ENCODE measurements around the gene QRFPR.

The QRFPR gene

GRCh38 chr4:121306931-121307330 lies 73.9 kb downstream of the QRFPR start:
- Histone ChIP-seq H3K36me3 (ENCODE audit: insufficient read depth, low read depth, low read length) (no peaks in the 10 kb centered on the region), H3K9ac (ENCODE audit: low read depth, low read length) (no peak overlapping the region), H3K4me3 (ENCODE audit: low read length) (no peak overlapping the region), H3K9me3 (ENCODE audit: insufficient read depth, low read depth, low read length) (no peaks in the 10 kb centered on the region), H3K27ac (ENCODE audit: low read length) (no peak overlapping the region), H3K27me3 (ENCODE audit: insufficient read depth, low read length) (no peaks in the 10 kb centered on the region), H3K4me1 (ENCODE audit: insufficient read depth, low read length) (no peaks in the 10 kb centered on the region)

- Histone ChIP-seq H3K27me3 (ENCODE audit: insufficient read depth, low read length) (no peaks in the 10 kb centered on the region), H3K36me3 (ENCODE audit: insufficient read depth, low read depth, low read length) (no peaks in the 10 kb centered on the region)
Observed at GRCh38 chr4:121304893-121305292, 75.9 kb downstream of the QRFPR start.

DNA sequence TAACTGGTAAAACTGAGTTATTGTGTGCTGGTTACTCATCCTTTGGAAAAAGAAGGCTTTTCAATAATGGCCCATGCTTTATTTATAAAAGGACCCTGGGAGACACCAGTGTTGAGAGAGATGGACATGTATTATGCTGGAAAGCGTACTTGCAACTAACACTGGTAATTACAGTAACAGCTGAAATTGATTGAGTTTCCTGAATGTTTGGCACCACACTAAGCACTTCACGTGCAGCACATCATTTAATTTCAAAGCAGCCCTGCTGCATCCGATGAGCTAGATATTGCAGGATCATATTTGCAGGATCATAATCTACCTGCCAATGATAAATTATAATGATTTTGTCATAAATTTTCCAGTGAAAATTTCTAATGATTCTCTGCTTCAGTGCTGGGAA lies 81.5 kb downstream of the QRFPR start:
- H3K4me1 ChIP-seq (ENCODE audit: insufficient read depth, low read length) = no peaks in the 10 kb centered on the region
- H3K36me3 ChIP-seq (ENCODE audit: insufficient read depth, low read depth, low read length) = no peaks in the 10 kb centered on the region
- no peak overlapping the region for H3K27ac ChIP-seq (ENCODE audit: low read length)
- no peaks in the 10 kb centered on the region for H3K9me3 ChIP-seq (ENCODE audit: insufficient read depth, low read depth, low read length)
- H3K4me3 ChIP-seq (ENCODE audit: low read length) = no peak overlapping the region
- no peak overlapping the region for H3K9ac ChIP-seq (ENCODE audit: low read depth, low read length)
- H3K27me3 ChIP-seq (ENCODE audit: insufficient read depth, low read length) = no peaks in the 10 kb centered on the region

More at GRCh38 chr4:121304893-121305292, 75.9 kb downstream of the QRFPR start:
- Histone ChIP-seq H3K4me3 (ENCODE audit: low read length) (no peak overlapping the region), H3K4me1 (ENCODE audit: insufficient read depth, low read length) (no peaks in the 10 kb centered on the region), H3K27ac (ENCODE audit: low read length) (no peak overlapping the region), H3K9me3 (ENCODE audit: insufficient read depth, low read depth, low read length) (no peaks in the 10 kb centered on the region), H3K9ac (ENCODE audit: low read depth, low read length) (no peak overlapping the region)

DNA sequence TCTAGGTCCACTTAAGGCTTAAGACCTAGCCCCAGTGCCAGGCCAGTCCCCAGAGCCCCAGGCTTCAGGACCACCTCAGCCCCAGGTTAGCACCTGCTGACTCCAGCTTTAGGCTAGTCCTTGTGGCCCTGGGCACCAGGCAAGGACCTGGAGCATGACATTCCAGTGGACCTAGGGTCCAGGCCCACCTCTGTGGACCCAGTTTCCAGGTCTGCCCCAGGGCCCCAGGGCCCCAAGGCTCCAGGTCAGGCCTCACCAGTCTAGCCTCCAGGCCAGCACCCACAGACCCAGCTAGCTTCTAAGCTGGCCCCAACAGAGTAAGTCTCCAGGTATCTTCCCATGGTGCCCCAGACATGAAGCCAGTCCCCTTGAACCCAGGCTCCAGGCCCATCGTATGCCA lies 97.5 kb downstream of the QRFPR start:
- H3K36me3 ChIP-seq (ENCODE audit: insufficient read depth, low read depth, low read length) = no peaks in the 10 kb centered on the region
- no peak overlapping the region for H3K9ac ChIP-seq (ENCODE audit: low read depth, low read length)
- no peaks in the 10 kb centered on the region for H3K9me3 ChIP-seq (ENCODE audit: insufficient read depth, low read depth, low read length)
- H3K4me1 ChIP-seq (ENCODE audit: insufficient read depth, low read length) = peaks cover 4% of the 10 kb centered on the region; the same call in 1 of the 2 replicates
- H3K4me3 ChIP-seq (ENCODE audit: low read length) = no peak overlapping the region
- H3K27me3 ChIP-seq (ENCODE audit: insufficient read depth, low read length) = no peaks in the 10 kb centered on the region
- no peak overlapping the region for H3K27ac ChIP-seq (ENCODE audit: low read length)

DNA sequence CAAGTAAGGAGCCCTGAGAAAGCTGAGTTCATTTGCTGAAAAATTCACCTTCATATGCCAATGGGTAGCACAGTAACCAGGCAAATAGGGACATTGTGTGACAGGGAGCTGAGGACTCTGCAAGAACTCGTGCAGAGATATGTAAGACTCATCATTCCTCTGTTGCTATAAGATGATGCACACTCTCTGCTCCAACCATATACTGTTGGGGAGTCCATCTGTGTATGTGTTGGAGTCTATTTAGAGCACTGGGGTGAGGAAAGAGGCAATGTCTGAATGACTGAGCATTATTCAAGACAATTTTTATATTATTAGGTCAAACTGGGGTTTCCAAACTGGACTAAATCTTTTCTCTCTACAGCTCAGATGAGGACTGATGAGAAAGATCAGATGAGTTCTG lies 100.4 kb downstream of the QRFPR start:
- Histone ChIP-seq H3K27me3 (ENCODE audit: insufficient read depth, low read length) (no peaks in the 10 kb centered on the region), H3K4me1 (ENCODE audit: insufficient read depth, low read length) (peaks cover 5% of the 10 kb centered on the region; the same call in 1 of the 2 replicates), H3K27ac (ENCODE audit: low read length) (no peak overlapping the region)

GRCh38 chr4:121278811-121279368 lies 101.9 kb downstream of the QRFPR start:
- Histone ChIP-seq H3K9me3 (ENCODE audit: insufficient read depth, low read depth, low read length) (no peaks in the 10 kb centered on the region), H3K9ac (ENCODE audit: low read depth, low read length) (no peak overlapping the region), H3K36me3 (ENCODE audit: insufficient read depth, low read depth, low read length) (no peaks in the 10 kb centered on the region), H3K27me3 (ENCODE audit: insufficient read depth, low read length) (no peaks in the 10 kb centered on the region), H3K4me1 (ENCODE audit: insufficient read depth, low read length) (peaks cover 5% of the 10 kb centered on the region; the same call in 1 of the 2 replicates), H3K4me3 (ENCODE audit: low read length) (no peak overlapping the region), H3K27ac (ENCODE audit: low read length) (no peak overlapping the region)

More for the DNA sequence above, 100.4 kb downstream of the QRFPR start:
- Histone ChIP-seq H3K4me3 (ENCODE audit: low read length) (no peak overlapping the region), H3K9ac (ENCODE audit: low read depth, low read length) (no peak overlapping the region), H3K36me3 (ENCODE audit: insufficient read depth, low read depth, low read length) (no peaks in the 10 kb centered on the region), H3K9me3 (ENCODE audit: insufficient read depth, low read depth, low read length) (no peaks in the 10 kb centered on the region)

All from iPS-20b (cell line).